Activated CD4-positive, alpha-beta T cell treated with anti-CD3 and anti-CD28 coated beads, Interleukin-2, amount 10 ng/mL, durations not matched to agents 24 days and 14 days (primary cell): ENCODE results near the gene RBM17. TPM values are rescaled to one million over a fixed set of nuclear protein-coding genes. Genes with fewer than 3 reads are reported as not detected.
A peak's percentile ranks its signal among the peaks of the same experiment; 100 is the strongest.
"Not testable (repeated sequence)": the region's sequence is repeated elsewhere in the genome, so short reads cannot be mapped to it uniquely, and the experiment has no call there.

Source experiments
- DNase-seq: peaks from one replicate; pipeline ENCODE4 v3.0.0; 2022
- H3K27ac Mint-ChIP-seq: one replicate; pipeline ENCODE4 v1.8.0; 2022; ENCODE audit warnings: mild to moderate bottlenecking, mixed read lengths
- H3K27me3 Mint-ChIP-seq: one replicate; pipeline ENCODE4 v1.8.0; 2022; ENCODE audit warnings: mixed read lengths
- H3K36me3 Mint-ChIP-seq: one replicate; pipeline ENCODE4 v1.8.0; 2022; ENCODE audit warnings: low read depth, mild to moderate bottlenecking, mixed read lengths
- H3K4me1 Mint-ChIP-seq: one replicate; pipeline ENCODE4 v1.8.0; 2021; ENCODE audit warnings: mixed read lengths
- H3K4me3 Mint-ChIP-seq: one replicate; pipeline ENCODE4 v1.8.0; 2022; ENCODE audit warnings: mild to moderate bottlenecking, moderate library complexity, mixed read lengths
- H3K9me3 Mint-ChIP-seq: one replicate; pipeline ENCODE4 v1.8.0; 2021; ENCODE audit warnings: mixed read lengths
- intact Hi-C: fragments of 100-400 bp; cut with micrococcal nuclease; formaldehyde crosslinking; loops from one replicate; pipeline ENCODE4 v1.15.1; 2023
- total RNA-seq: library from RNA; stranded (reverse); gene quantifications from 2 replicates; pipeline ENCODE4 v1.2.3, GENCODE V29; 2022

The RBM17 gene
- total RNA-seq, 1 donor from 2014 or later: 262 TPM

- H3K4me1 Mint-ChIP-seq: peaks cover 62% of the 10 kb centered on the region
- peak overlapping the region; percentile 30 for H3K27ac Mint-ChIP-seq
- peaks cover 2% of the 10 kb centered on the region for H3K27me3 Mint-ChIP-seq
- H3K9me3 Mint-ChIP-seq: no peaks in the 10 kb centered on the region
- intact Hi-C loops: no loop called here
- H3K36me3 Mint-ChIP-seq: peaks cover 32% of the 10 kb centered on the region
- no peak overlapping the region for H3K4me3 Mint-ChIP-seq
- DNase-seq: peak; percentile 58
These were observed 24.7 kb upstream of the RBM17 start for GRCh38 chr10:6064119-6064518.

GRCh38 chr10:6064726-6065125 is 24.1 kb upstream of the RBM17 start:
- intact Hi-C loops: not testable (repeated sequence)
- H3K27ac Mint-ChIP-seq: peak overlapping the region; percentile 74

GRCh38 chr10:6065406-6065805 is 23.4 kb upstream of the RBM17 start:
- Mint-ChIP-seq H3K4me1 (peaks cover 69% of the 10 kb centered on the region), H3K27me3 (peaks cover 2% of the 10 kb centered on the region), H3K27ac (peak overlapping the region; percentile 74), H3K4me3 (peak overlapping the region; percentile 22), H3K9me3 (no peaks in the 10 kb centered on the region), H3K36me3 (peaks cover 19% of the 10 kb centered on the region)
- intact Hi-C loops: no loop called here
- DNase-seq: peak; percentile 69

More at GRCh38 chr10:6064726-6065125, 24.1 kb upstream of the RBM17 start:
- Mint-ChIP-seq H3K36me3 (peaks cover 26% of the 10 kb centered on the region), H3K4me1 (peaks cover 64% of the 10 kb centered on the region), H3K4me3 (peak overlapping the region; percentile 22)
- DNase-seq: peak; percentile 47
- H3K9me3 Mint-ChIP-seq, H3K27me3 Mint-ChIP-seq: not testable (repeated sequence)

GRCh38 chr10:6065835-6066234 is 23.0 kb upstream of the RBM17 start:
- peaks cover 15% of the 10 kb centered on the region for H3K36me3 Mint-ChIP-seq
- peak overlapping the region; percentile 74 for H3K27ac Mint-ChIP-seq
- DNase-seq: no peak
- intact Hi-C loops: no loop called here
- peaks cover 2% of the 10 kb centered on the region for H3K27me3 Mint-ChIP-seq
- H3K4me3 Mint-ChIP-seq: peak overlapping the region; percentile 22
- H3K4me1 Mint-ChIP-seq: peaks cover 73% of the 10 kb centered on the region
- H3K9me3 Mint-ChIP-seq: no peaks in the 10 kb centered on the region

GRCh38 chr10:6067457-6067856 is 21.4 kb upstream of the RBM17 start:
- Mint-ChIP-seq H3K27me3 (no peaks in the 10 kb centered on the region), H3K27ac (peak overlapping the region; percentile 98)

GRCh38 chr10:6068006-6068405 is 20.8 kb upstream of the RBM17 start:
- Mint-ChIP-seq H3K4me3 (peak overlapping the region; percentile 84), H3K9me3 (no peaks in the 10 kb centered on the region), H3K4me1 (peaks cover 86% of the 10 kb centered on the region), H3K27me3 (no peaks in the 10 kb centered on the region), H3K36me3 (peaks cover 2% of the 10 kb centered on the region), H3K27ac (peak overlapping the region; percentile 98)
- intact Hi-C loops: no loop called here
- DNase-seq: no peak

More at GRCh38 chr10:6067457-6067856, 21.4 kb upstream of the RBM17 start:
- no peak for DNase-seq
- Mint-ChIP-seq H3K9me3 (no peaks in the 10 kb centered on the region), H3K36me3 (peaks cover 2% of the 10 kb centered on the region), H3K4me1 (peaks cover 85% of the 10 kb centered on the region), H3K4me3 (peak overlapping the region; percentile 54)
- intact Hi-C loops: no loop called here

GRCh38 chr10:6068422-6068821 is 20.4 kb upstream of the RBM17 start:
- Mint-ChIP-seq H3K36me3 (peaks cover 2% of the 10 kb centered on the region), H3K4me1 (peaks cover 89% of the 10 kb centered on the region), H3K27me3 (no peaks in the 10 kb centered on the region), H3K4me3 (peak overlapping the region; percentile 84), H3K27ac (peak overlapping the region; percentile 98), H3K9me3 (no peaks in the 10 kb centered on the region)
- intact Hi-C loops: no loop called here
- peak; percentile 86 for DNase-seq

GRCh38 chr10:6069081-6069931 is 19.5 kb upstream of the RBM17 start:
- Mint-ChIP-seq H3K36me3 (peaks cover 2% of the 10 kb centered on the region), H3K9me3 (no peaks in the 10 kb centered on the region), H3K4me1 (peaks cover 93% of the 10 kb centered on the region), H3K4me3 (peak overlapping the region; percentile 84), H3K27ac (peak overlapping the region; percentile 98), H3K27me3 (no peaks in the 10 kb centered on the region)
- DNase-seq: peak; percentile 75
- intact Hi-C loops: loop anchor here (1.0 kb wide), 2 partner anchors 11 to 17 kb away; no protein-coding TSS in a partner anchor

- peak; percentile 82 for DNase-seq
- intact Hi-C loops: loop anchor here (1.0 kb wide), 2 partner anchors 8 to 13 kb away; partner anchors contain the start of gene IL2RA
These were observed 18.2 kb upstream of the RBM17 start for GRCh38 chr10:6070660-6071059.

GRCh38 chr10:6071181-6072175 is 17.4 kb upstream of the RBM17 start:
- no peaks in the 10 kb centered on the region for H3K27me3 Mint-ChIP-seq
- H3K27ac Mint-ChIP-seq: peak overlapping the region; percentile 98
- no peaks in the 10 kb centered on the region for H3K36me3 Mint-ChIP-seq
- H3K9me3 Mint-ChIP-seq: no peaks in the 10 kb centered on the region
- no peak for DNase-seq
- peaks cover 87% of the 10 kb centered on the region for H3K4me1 Mint-ChIP-seq
- intact Hi-C loops: loop anchor here (1.0 kb wide), 1 partner anchor 26 kb away; no protein-coding TSS in a partner anchor
- peak overlapping the region; percentile 84 for H3K4me3 Mint-ChIP-seq

More at GRCh38 chr10:6070660-6071059, 18.2 kb upstream of the RBM17 start:
- Mint-ChIP-seq H3K27me3 (no peaks in the 10 kb centered on the region), H3K4me3 (peak overlapping the region; percentile 84), H3K9me3 (no peaks in the 10 kb centered on the region), H3K27ac (peak overlapping the region; percentile 98), H3K36me3 (peaks cover 2% of the 10 kb centered on the region), H3K4me1 (peaks cover 92% of the 10 kb centered on the region)

- peak; percentile 81 for DNase-seq
- Mint-ChIP-seq H3K27ac (peak overlapping the region; percentile 98), H3K27me3 (no peaks in the 10 kb centered on the region), H3K9me3 (no peaks in the 10 kb centered on the region), H3K36me3 (no peaks in the 10 kb centered on the region), H3K4me1 (peaks cover 81% of the 10 kb centered on the region), H3K4me3 (peak overlapping the region; percentile 70)
- intact Hi-C loops: loop anchor here (1.0 kb wide), 1 partner anchor 27 kb away; no protein-coding TSS in a partner anchor
These were observed 16.5 kb upstream of the RBM17 start for GRCh38 chr10:6072215-6072934.

- H3K4me1 Mint-ChIP-seq: peaks cover 64% of the 10 kb centered on the region
- H3K4me3 Mint-ChIP-seq: peak overlapping the region; percentile 70
- H3K27ac Mint-ChIP-seq: peak overlapping the region; percentile 80
- H3K36me3 Mint-ChIP-seq: no peaks in the 10 kb centered on the region
- intact Hi-C loops: no loop called here
- no peaks in the 10 kb centered on the region for H3K27me3 Mint-ChIP-seq
- DNase-seq: no peak
- H3K9me3 Mint-ChIP-seq: no peaks in the 10 kb centered on the region
These were observed 14.1 kb upstream of the RBM17 start for GRCh38 chr10:6074489-6075301.
